Neural progenitor cell (in vitro differentiated cells): ENCODE measurements around the gene AXDND1. TPM values are rescaled to one million over a fixed set of nuclear protein-coding genes. Genes with fewer than 3 reads are reported as not detected.

Experiments
- DNase-seq: peaks from one replicate; pipeline ENCODE4 v3.0.0-alpha.2; 2016; ENCODE audit warnings: low spot score
- H2AFZ ChIP-seq: fragments of 200-600 bp; sonication (generic); replicated peaks from 2 replicates; pipeline ENCODE4 v1.6.1; 2016; ENCODE audit warnings: antibody characterized with exemption
- H3F3A ChIP-seq: fragments of 200-600 bp; sonication (generic); 2 replicates; pipeline ENCODE4 v1.6.1; 2016; ENCODE audit warnings: antibody characterized with exemption, low read depth
- H3K27ac ChIP-seq: fragments of 200-600 bp; sonication (generic); 2 replicates; pipeline ENCODE4 v1.5.1; 2016; ENCODE audit warnings: mild to moderate bottlenecking
- H3K27me3 ChIP-seq: fragments of 200-600 bp; sonication (generic); 2 replicates; pipeline ENCODE4 v1.6.1; 2016; ENCODE audit warnings: mild to moderate bottlenecking, moderate library complexity
- H3K36me3 ChIP-seq: fragments of 200-600 bp; sonication (generic); 2 replicates; pipeline ENCODE4 v1.5.1; 2016
- H3K4me1 ChIP-seq: fragments of 200-600 bp; sonication (generic); 2 replicates; pipeline ENCODE4 v1.6.1; 2016; ENCODE audit warnings: mixed run types
- H3K4me2 ChIP-seq: fragments of 200-600 bp; sonication (generic); 2 replicates; pipeline ENCODE4 v1.6.1; 2016
- H3K4me3 ChIP-seq: fragments of 200-600 bp; sonication (generic); 2 replicates; pipeline ENCODE4 v1.5.1; 2016
- H3K79me2 ChIP-seq: fragments of 200-600 bp; sonication (generic); 2 replicates; pipeline ENCODE4 v1.6.1; 2016; ENCODE audit warnings: low read depth
- H3K9ac ChIP-seq: fragments of 200-600 bp; sonication (generic); 2 replicates; pipeline ENCODE4 v1.6.1; 2016
- H3K9me3 ChIP-seq: fragments of 200-600 bp; sonication (generic); 2 replicates; pipeline ENCODE4 v1.5.1; 2016; ENCODE audit warnings: low read depth
- H4K20me1 ChIP-seq: fragments of 200-600 bp; sonication (generic); 2 replicates; pipeline ENCODE4 v1.6.1; 2016; ENCODE audit warnings: low read depth
- H3K27ac Mint-ChIP-seq: 3 replicates; pipeline ENCODE4 v1.8.0; 2021; ENCODE audit warnings: mixed read lengths
- H3K27me3 Mint-ChIP-seq: 2 replicates; pipeline ENCODE4 v1.8.0; 2022; ENCODE audit warnings: low read depth, mild to moderate bottlenecking, inconsistent platforms, moderate library complexity, mixed read lengths; ENCODE audit not compliant: insufficient read depth
- H3K36me3 Mint-ChIP-seq: 3 replicates; pipeline ENCODE4 v1.8.0; 2021; ENCODE audit warnings: mixed read lengths
- H3K4me1 Mint-ChIP-seq: 3 replicates; pipeline ENCODE4 v1.8.0; 2021; ENCODE audit warnings: mixed read lengths
- H3K4me3 Mint-ChIP-seq: 3 replicates; pipeline ENCODE4 v1.8.0; 2021; ENCODE audit warnings: mild to moderate bottlenecking, moderate library complexity, mixed read lengths
- H3K9me3 Mint-ChIP-seq: 3 replicates; pipeline ENCODE4 v1.8.0; 2020; ENCODE audit warnings: mixed read lengths
- EZH2 ChIP-seq: fragments of 200-600 bp; sonication (generic); IDR thresholded peaks from 2 replicates; pipeline ENCODE4 v1.6.1; 2017; ENCODE audit warnings: antibody characterized with exemption, mild to moderate bottlenecking, moderate library complexity
- EZH2phosphoT487 ChIP-seq: fragments of 200-600 bp; sonication (generic); IDR thresholded peaks from 2 replicates; pipeline ENCODE4 v1.6.1; 2017; ENCODE audit warnings: antibody characterized with exemption
- total RNA-seq: library from RNA; depleted of rRNA; stranded (reverse); fragments of >200 nt; gene quantifications from 2 replicates; pipeline ENCODE4 v1.2.3, GENCODE V29; 2015; ENCODE audit warnings: low replicate concordance
- TF ChIP-seq, protein P1 (sequence below): fragments of 200-600 bp; sonication (generic); IDR thresholded peaks from 2 replicates; pipeline ENCODE4 v1.5.1; 2017; ENCODE audit warnings: antibody characterized with exemption, mild to moderate bottlenecking

AXDND1 gene
- total RNA-seq, 1 donor from 2014 or later = 0.30 TPM

DNA sequence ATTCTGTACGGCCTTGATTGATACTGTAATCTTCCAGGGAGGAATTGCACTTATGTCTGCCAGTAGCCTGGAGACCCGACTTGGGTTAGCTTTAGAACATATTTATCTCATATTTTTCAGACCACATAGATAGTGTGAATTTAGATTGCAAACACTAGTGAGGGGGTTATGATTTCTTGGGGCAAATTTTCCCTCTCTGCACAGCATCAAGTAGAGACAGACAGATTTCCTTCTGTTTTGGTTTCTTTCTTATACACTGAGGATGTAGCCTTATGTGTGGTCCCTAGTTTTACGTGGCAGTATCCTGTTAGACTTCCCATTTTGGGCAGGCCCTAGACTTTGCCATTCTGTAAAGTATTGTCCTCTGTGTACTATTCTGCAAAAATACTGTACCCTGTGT lies 43.2 kb upstream of the AXDND1 start:
- peaks cover 36% of the 10 kb centered on the region for H3K36me3 Mint-ChIP-seq
- no peak overlapping the region for H3K9ac ChIP-seq
- H3K4me1 ChIP-seq = peaks cover 3% of the 10 kb centered on the region
- no peaks in the 10 kb centered on the region for H3K9me3 ChIP-seq
- H3K4me3 ChIP-seq = no peak overlapping the region
- peaks cover 11% of the 10 kb centered on the region for H3K9me3 Mint-ChIP-seq
- no peaks in the 10 kb centered on the region for H3F3A ChIP-seq
- H3K27ac ChIP-seq = no peak overlapping the region
- no peak overlapping the region for H3K4me3 Mint-ChIP-seq
- H3K79me2 ChIP-seq = peaks cover 6% of the 10 kb centered on the region
- H3K27me3 ChIP-seq = no peaks in the 10 kb centered on the region
- H4K20me1 ChIP-seq = no peaks in the 10 kb centered on the region
- no peak overlapping the region for H2AFZ ChIP-seq
- no peak for TF ChIP-seq EZH2phosphoT487
- TF ChIP-seq, protein P1, sequence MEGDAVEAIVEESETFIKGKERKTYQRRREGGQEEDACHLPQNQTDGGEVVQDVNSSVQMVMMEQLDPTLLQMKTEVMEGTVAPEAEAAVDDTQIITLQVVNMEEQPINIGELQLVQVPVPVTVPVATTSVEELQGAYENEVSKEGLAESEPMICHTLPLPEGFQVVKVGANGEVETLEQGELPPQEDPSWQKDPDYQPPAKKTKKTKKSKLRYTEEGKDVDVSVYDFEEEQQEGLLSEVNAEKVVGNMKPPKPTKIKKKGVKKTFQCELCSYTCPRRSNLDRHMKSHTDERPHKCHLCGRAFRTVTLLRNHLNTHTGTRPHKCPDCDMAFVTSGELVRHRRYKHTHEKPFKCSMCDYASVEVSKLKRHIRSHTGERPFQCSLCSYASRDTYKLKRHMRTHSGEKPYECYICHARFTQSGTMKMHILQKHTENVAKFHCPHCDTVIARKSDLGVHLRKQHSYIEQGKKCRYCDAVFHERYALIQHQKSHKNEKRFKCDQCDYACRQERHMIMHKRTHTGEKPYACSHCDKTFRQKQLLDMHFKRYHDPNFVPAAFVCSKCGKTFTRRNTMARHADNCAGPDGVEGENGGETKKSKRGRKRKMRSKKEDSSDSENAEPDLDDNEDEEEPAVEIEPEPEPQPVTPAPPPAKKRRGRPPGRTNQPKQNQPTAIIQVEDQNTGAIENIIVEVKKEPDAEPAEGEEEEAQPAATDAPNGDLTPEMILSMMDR = no peak
- no peak for TF ChIP-seq EZH2
- H3K4me1 Mint-ChIP-seq = peaks cover 8% of the 10 kb centered on the region
- H3K27ac Mint-ChIP-seq = no peak overlapping the region
- no peaks in the 10 kb centered on the region for H3K36me3 ChIP-seq
- no peak for DNase-seq
- no peak overlapping the region for H3K4me2 ChIP-seq
- H3K27me3 Mint-ChIP-seq = no peaks in the 10 kb centered on the region

DNA sequence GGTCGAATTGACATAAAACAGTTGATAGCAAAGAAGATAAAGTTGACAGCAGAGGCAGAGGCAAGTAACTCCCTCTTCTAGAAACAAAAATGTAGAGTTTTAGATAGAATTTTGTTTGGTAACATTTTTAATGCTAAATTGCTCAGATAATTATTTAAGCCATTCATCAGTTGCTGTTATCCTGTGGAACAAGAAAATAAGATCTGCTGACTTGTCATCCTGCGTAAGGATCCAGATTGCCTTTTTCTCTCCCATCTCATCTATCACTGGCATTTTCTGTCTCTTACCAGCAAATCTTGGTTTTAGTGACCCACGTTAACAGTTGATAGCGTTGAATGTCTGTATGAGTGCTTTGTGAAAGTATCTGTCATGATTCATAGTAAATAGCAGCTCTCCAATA lies 42.3 kb upstream of the AXDND1 start:
- H3K27ac ChIP-seq = no peak overlapping the region
- H3K27me3 ChIP-seq = no peaks in the 10 kb centered on the region
- H3K4me1 Mint-ChIP-seq = peaks cover 6% of the 10 kb centered on the region
- no peaks in the 10 kb centered on the region for H3F3A ChIP-seq
- no peak overlapping the region for H3K27ac Mint-ChIP-seq
- no peak for DNase-seq
- H3K36me3 Mint-ChIP-seq = peaks cover 33% of the 10 kb centered on the region
- no peaks in the 10 kb centered on the region for H3K36me3 ChIP-seq
- H3K4me2 ChIP-seq = no peak overlapping the region
- no peak for TF ChIP-seq EZH2
- TF ChIP-seq EZH2phosphoT487 = no peak
- TF ChIP-seq, protein P1 = no peak
- H3K4me3 ChIP-seq = no peak overlapping the region
- H3K9me3 ChIP-seq = no peaks in the 10 kb centered on the region
- H3K9me3 Mint-ChIP-seq = peaks cover 11% of the 10 kb centered on the region
- H3K27me3 Mint-ChIP-seq = no peaks in the 10 kb centered on the region
- H3K9ac ChIP-seq = no peak overlapping the region
- no peak overlapping the region for H2AFZ ChIP-seq
- peaks cover 3% of the 10 kb centered on the region for H3K4me1 ChIP-seq
- peaks cover 3% of the 10 kb centered on the region for H3K79me2 ChIP-seq
- no peak overlapping the region for H3K4me3 Mint-ChIP-seq
- H4K20me1 ChIP-seq = no peaks in the 10 kb centered on the region

DNA sequence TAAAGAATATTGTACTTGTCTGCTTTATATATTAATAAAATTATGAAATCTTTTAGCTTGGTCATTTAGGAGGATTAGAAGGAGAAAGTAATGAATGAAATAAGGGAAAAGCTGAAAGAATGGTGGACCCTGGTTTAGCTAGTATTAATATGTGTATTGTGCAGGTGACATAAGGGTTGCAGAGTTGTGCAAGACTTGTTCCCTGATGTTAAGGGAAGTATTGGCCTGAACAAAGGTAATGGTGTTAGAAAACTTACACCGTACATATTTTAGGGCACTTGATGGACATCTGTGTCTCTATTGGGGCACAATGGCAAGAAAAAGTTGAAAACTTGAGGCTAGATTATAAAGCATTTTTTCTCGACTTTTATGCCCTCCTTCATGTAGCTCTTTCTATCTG lies 39.9 kb upstream of the AXDND1 start:
- H3K4me2 ChIP-seq = no peak overlapping the region
- H3K36me3 ChIP-seq = no peaks in the 10 kb centered on the region
- Mint-ChIP-seq H3K36me3 (peaks cover 34% of the 10 kb centered on the region), H3K4me1 (no peaks in the 10 kb centered on the region), H3K27me3 (peaks cover 2% of the 10 kb centered on the region), H3K27ac (no peak overlapping the region), H3K9me3 (peaks cover 6% of the 10 kb centered on the region), H3K4me3 (no peak overlapping the region)
- no peaks in the 10 kb centered on the region for H3K9me3 ChIP-seq
- H3K27me3 ChIP-seq = no peaks in the 10 kb centered on the region
- H4K20me1 ChIP-seq = no peaks in the 10 kb centered on the region
- H3K4me3 ChIP-seq = no peak overlapping the region
- H2AFZ ChIP-seq = no peak overlapping the region
- H3K4me1 ChIP-seq = no peaks in the 10 kb centered on the region
- H3F3A ChIP-seq = no peaks in the 10 kb centered on the region
- H3K79me2 ChIP-seq = no peaks in the 10 kb centered on the region
- DNase-seq = no peak
- no peak for TF ChIP-seq EZH2
- TF ChIP-seq, protein P1 = no peak
- no peak overlapping the region for H3K27ac ChIP-seq
- H3K9ac ChIP-seq = no peak overlapping the region
